ENCODE measurements around the gene NAALADL1. TPM values are rescaled to one million over a fixed set of nuclear protein-coding genes. Genes with fewer than 3 reads are reported as not detected.

Gene NAALADL1
- total and polyA plus RNA-seq, 9 of the 15 experiments (the other 6 are each of a cell fraction or from before 2014, with no cell fraction given) = 0.06 to 0.72 (median 0.22) TPM; not detected in 4

GRCh38 chr11:65095974-65096806 is 37.8 kb upstream of the NAALADL1 start, which contains the start of gene VPS51 (continued):
- no peak for TF ChIP-seq MGA (IDR thresholded peaks at IDR 0.05)
- peak; percentile 89 for TF ChIP-seq SIN3B (IDR thresholded peaks at IDR 0.05; ENCODE audit: low read depth)
- TF ChIP-seq STAT6 (CRISPR knock-in tag; IDR thresholded peaks at IDR 0.05) = no peak
- peak; percentile 30 to 37 for TF ChIP-seq E2F6 (IDR thresholded peaks at IDR 0.05; ENCODE audit: borderline replicate concordance in 1 of 2, extremely low read depth in 1 of 2, insufficient read depth in 1 of 2, insufficient read length in 1 of 2, low read depth in 1 of 2, low read length in 1 of 2, poor library complexity in 1 of 2, severe bottlenecking in 1 of 2)
- TF ChIP-seq FOXP4 (CRISPR knock-in tag; IDR thresholded peaks at IDR 0.05; ENCODE audit: borderline replicate concordance) = no peak
- no peak for TF ChIP-seq SMARCE1 (IDR thresholded peaks at IDR 0.05)
- TF ChIP-seq IRF2 (CRISPR knock-in tag; IDR thresholded peaks at IDR 0.05) = no peak
- TF ChIP-seq SMARCB1 (IDR thresholded peaks at IDR 0.05; ENCODE audit: insufficient read length, low read depth) = no peak

All from K562 (cell line).